ENCODE measurements around the gene NGEF.

NGEF gene

GRCh38 chr2:232959139-232959538, 53.9 kb downstream of the NGEF start:
- DNase-seq: no peak

- no peak for DNase-seq
Measured at GRCh38 chr2:232957657-232958090, 55.4 kb downstream of the NGEF start.

DNA sequence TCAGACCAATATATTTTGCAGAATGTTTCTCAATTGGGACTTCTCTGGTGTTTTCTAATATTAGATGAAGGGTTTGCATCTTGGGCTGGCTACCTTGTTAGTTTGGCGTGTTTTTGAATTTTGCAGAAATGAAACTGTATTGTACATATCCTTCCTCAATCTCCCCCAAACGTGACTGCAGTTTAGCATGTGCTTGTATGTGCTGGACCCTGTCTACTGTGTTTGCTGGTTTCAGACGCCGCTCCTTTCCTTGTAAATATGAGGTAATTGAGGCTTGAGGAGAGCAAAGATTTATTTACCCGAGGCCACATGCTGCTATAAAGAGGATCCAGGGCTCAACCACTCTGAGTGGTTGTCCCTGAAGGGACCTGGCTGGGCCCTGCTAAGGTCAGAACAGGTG, 57.2 kb downstream of the NGEF start:
- DNase-seq: no peak

DNA sequence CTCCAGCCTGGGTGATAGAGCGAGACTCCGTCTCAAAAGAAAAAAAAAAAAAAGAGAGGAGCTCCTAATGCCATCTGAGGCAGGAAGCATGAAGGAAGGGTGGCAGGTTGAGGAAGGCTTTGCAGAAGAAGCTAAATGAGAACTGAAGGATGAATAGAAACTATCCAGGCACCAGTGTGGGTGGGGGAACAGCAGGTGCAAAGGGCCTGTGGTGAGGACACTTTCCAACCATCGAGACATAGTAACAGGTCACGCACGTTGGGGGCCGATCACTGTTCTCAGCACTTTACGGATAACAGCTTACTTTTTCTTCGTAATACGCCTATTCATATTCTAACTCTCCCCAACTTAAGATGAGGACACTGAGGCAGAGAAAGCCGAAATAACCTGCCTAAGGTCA, 58.4 kb downstream of the NGEF start:
- no peak for DNase-seq

- no peak for DNase-seq
Measured at GRCh38 chr2:232951891-232952290, 61.2 kb downstream of the NGEF start.

DNA sequence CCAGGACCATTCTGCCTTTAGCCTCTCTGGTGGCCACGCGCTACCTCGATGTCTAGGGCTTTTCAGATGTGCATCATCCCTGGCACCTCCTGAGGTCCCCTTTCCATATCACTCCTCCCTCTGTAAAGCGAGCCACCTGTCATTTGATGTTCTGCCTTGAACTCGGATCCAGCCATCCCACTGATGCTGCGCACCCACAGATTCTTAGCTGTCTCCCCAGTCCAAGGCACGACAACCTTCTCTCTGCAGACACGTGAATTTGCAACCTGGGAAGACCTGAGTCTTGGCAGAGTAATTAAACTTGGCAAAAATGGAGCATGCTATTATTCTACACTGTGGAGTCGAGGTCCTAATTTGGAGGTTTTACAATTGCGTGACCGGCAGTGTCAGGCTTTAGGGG, 61.9 kb downstream of the NGEF start:
- DNase-seq: no peak

- no peak for DNase-seq
Measured at GRCh38 chr2:232950751-232951150, 62.3 kb downstream of the NGEF start.

- no peak for DNase-seq
Measured at GRCh38 chr2:232949016-232949415, 64.0 kb downstream of the NGEF start.

- DNase-seq: no peak
Measured at GRCh38 chr2:232942831-232943230, 70.2 kb downstream of the NGEF start.

GRCh38 chr2:232941912-232942594, 71.0 kb downstream of the NGEF start:
- DNase-seq: no peak

GRCh38 chr2:232941400-232941799, 71.7 kb downstream of the NGEF start:
- DNase-seq: no peak

DNA sequence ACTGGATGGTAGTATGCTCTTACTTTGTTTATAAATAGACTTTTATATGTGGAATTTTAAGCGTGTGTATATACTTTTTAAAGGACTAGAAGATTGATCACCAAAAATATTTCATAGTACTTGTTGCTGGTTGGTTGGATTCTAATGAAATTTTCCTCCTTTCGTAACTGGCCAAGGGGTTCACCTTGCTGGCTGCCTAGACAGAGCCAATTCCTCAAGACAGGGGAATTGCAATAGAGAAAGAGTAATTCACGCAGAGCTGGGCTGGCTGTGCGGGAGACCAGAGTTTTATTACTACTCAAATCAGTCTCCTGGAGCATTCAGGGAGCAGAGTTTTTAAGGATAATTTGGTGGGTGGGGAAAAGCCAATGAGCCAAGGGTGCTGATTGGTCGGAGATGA, 72.3 kb downstream of the NGEF start:
- DNase-seq: no peak

DNA sequence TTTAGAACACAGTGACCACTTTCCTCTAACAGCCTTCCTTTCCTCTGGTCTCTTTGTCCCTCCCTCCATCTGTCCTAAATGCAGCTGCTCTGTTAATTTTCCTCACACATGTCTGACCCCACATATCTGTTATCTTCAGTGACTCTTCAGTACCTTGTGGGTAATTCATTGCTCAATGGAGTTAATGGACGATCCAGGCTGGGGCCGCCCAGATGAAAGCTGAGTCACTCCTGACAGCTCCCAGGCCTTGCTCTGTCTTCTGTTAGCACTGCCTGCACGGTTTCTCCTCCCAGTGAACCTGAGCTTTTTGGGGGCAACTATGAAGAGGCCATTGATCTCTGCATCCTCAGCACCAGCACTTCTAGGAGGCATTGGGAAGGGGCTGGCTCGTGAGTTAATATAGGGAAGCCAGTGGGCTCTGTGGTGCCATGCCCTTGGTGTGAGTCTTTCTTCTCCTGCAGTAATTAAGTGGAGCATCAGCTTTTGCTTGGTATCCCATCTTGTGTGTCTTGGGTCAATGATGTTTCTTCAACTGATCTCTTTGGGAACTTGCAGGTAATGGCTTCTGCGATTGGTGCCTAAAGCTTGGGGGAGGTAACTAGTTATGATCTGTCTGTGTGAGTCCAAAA, 75.7 kb downstream of the NGEF start:
- peak; percentile 14 for DNase-seq

DNA sequence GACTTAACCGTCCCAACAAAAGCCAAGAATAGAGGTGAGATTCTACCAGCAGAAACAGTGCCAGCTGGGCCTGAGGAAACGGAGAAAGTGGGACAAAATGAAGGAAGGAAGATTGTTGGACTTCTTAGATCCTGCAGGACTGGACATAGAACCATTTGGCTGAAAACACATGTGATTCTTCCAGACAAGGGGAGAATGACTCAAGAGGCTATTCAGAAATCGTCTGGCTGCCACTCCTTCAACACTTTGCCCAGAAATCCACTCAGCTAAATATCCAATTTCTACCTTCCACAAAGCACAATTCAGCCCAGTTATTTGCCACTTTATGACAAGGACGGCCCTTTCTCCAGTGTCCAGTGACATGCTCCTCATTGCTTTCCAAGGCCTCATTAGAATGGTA, 81.4 kb downstream of the NGEF start:
- no peak for DNase-seq

- no peak for DNase-seq
Measured at GRCh38 chr2:232930059-232930400, 83.0 kb downstream of the NGEF start.

GRCh38 chr2:232929303-232930058, 83.6 kb downstream of the NGEF start:
- no peak for DNase-seq

DNA sequence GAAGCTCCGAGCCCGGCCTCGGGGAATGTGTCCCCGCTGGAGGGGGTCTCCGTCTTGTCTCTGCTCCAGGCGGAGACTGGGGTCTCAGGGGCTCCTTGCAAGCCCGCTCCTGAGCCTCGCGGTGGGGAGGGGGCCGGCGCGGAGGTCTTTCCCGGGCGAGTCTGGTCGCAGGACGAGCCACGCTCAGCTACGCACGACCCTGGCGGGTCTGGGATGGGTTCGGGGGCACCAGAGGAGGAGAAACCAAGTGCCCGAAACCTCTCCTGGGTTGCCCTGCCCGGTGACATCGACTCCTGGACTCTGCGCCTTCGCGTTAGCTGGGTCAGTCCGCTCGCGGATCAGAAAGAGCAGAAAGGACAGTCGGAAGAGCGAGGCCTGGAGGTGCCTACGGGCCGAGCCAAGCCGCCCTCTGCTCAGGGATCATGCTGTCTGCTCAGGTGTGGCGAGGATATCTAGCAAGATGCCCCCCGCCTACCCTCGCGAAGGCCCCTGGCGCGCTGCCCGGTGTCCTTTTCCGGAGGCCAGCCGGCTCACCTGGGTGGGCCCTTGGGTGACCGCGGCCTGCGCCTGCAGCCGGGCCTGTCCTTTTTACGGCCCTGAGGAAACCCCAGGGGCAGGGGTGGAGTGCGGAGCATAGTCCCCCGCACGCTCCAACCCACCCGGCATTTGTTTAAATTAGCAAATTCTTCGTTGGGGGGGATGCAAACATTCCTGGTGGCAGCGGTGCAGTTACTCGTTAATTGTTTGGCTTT, 84.3 kb downstream of the NGEF start:
- no peak for DNase-seq

GRCh38 chr2:232927793-232928550, 85.1 kb downstream of the NGEF start:
- DNase-seq: no peak

GRCh38 chr2:232927032-232927792, 85.8 kb downstream of the NGEF start:
- no peak for DNase-seq

- no peak for DNase-seq
Measured at GRCh38 chr2:232926431-232926939, 86.6 kb downstream of the NGEF start.

GRCh38 chr2:232925821-232926156, 87.3 kb downstream of the NGEF start:
- DNase-seq: no peak
